IMR-90 (cell line): ENCODE data around the gene RHBDD1.

Experiments
- BHLHE40 ChIP-seq: fragments of 150-350 bp; IDR thresholded peaks from 2 replicates; pipeline ENCODE4 v1.6.1; 2016; ENCODE audit warnings: mild to moderate bottlenecking, low read depth, low read length
- CTCF ChIP-seq: conservative IDR thresholded peaks from 2 replicates; pipeline ENCODE4 v1.5.1; 2012; ENCODE audit warnings: mild to moderate bottlenecking, low read depth, low read length, improper control_type of control experiment
- MAFK ChIP-seq: IDR thresholded peaks from 2 replicates; pipeline ENCODE4 v1.6.1; 2012; ENCODE audit warnings: low read depth, low read length, improper control_type of control experiment
- MAZ ChIP-seq: IDR thresholded peaks from 2 replicates; pipeline ENCODE4 v1.6.1; 2012; ENCODE audit warnings: low read depth, mild to moderate bottlenecking, low read length, improper control_type of control experiment, moderate library complexity, borderline replicate concordance
- POLR2A ChIP-seq: IDR thresholded peaks from 2 replicates; pipeline ENCODE4 v1.6.1; 2012; ENCODE audit warnings: mild to moderate bottlenecking, low read depth, low read length
- RAD21 ChIP-seq: IDR thresholded peaks from 2 replicates; pipeline ENCODE4 v1.6.1; 2012; ENCODE audit warnings: low read length, improper control_type of control experiment
- RCOR1 ChIP-seq: IDR thresholded peaks from 2 replicates; pipeline ENCODE4 v1.6.1; 2012; ENCODE audit warnings: mild to moderate bottlenecking, low read length, improper control_type of control experiment; ENCODE audit not compliant: insufficient replicate concordance
- USF2 ChIP-seq: fragments of 150-350 bp; IDR thresholded peaks from 2 replicates; pipeline ENCODE4 v1.6.1; 2017; ENCODE audit warnings: mild to moderate bottlenecking, antibody characterized with exemption, low read length, low read depth

DNA sequence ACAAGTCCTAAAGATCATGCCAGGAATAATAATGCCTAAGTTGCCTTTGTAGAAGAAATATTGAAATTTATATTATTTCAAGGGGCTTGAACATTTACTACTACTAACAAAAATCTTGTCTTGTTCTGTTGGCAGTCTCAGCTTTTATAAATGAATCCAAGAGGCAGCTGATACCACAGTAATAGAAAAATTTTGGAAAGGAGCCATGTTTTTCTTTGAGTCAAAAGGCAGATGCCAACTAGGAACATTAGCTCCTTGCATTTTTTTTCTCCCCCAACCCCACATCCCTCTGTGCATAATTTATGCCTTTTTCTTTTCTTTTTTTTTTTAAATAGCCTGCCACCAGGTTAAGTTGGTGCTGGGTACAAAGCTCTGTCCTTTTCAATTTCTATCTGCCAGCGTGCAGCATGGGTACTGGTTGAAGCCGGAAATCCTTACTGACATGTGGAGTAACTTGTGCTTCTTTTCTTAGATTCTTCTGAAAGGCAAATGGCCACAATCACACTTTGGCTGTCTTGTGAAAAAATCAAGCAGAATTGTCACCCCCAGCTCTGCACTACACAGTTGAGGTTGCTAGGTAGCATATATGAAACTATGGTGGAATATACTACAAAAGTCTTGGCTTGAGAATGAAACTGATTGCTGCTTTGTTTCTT, 98.8 kb downstream of the RHBDD1 start:
- TF ChIP-seq RCOR1 (no peak), POLR2A (no peak), USF2 (no peak), RAD21 (no peak), CTCF (no peak), MAFK (no peak), BHLHE40 (no peak), MAZ (no peak)
